HCT116 (cell line): ENCODE results near the gene CXCL13. TPM values are rescaled to one million over a fixed set of nuclear protein-coding genes. Genes with fewer than 3 reads are reported as not detected.

ENCODE experiments used
- ATAC-seq: fragments of 200-7000 bp; cut with Tn5 transposase; 2 replicates; pipeline ENCODE4 v1.9.1; 2020; ENCODE audit warnings: mild to moderate bottlenecking, moderate library complexity
- BruUV-seq: library from RNA; stranded (reverse); fragments of 400-500 nt; replicated peaks from 2 replicates; lab custom pipeline; 2021; lab: Mats Ljungman, UMichigan
- CTCF ChIA-PET: fragments of 300-600 bp; sonication (Branson Sonifier 250); formaldehyde crosslinking; loops from one replicate; lab custom pipeline; 2021; ENCODE audit warnings: antibody characterized with exemption; lab: Charles Lee
- POLR2A ChIA-PET: fragments of 300-600, 350-600 bp; sonication (Branson Sonifier 250); formaldehyde crosslinking; loops from one replicate; lab custom pipeline; 2021; ENCODE audit warnings: antibody characterized with exemption; lab: Charles Lee
- RAD21 ChIA-PET, 2 experiments: fragments of 300-600 bp; sonication (Branson Sonifier 250); formaldehyde crosslinking; loops; one replicate each; lab custom pipeline; 2023; ENCODE audit warnings: low total read pairs in 2 of 2; ENCODE audit not compliant: uncharacterized antibody in 2 of 2, unreplicated experiment in 2 of 2, low non-redundant PET in 1 of 2; lab: Charles Lee
- DNase-seq: peaks from one replicate; pipeline ENCODE4 v3.0.0-alpha.2; 2010; ENCODE audit warnings: low read depth, low spot score
- H2AFZ ChIP-seq: fragments of 200-600 bp; shearing (Covaris generic), sonication (generic); 2 replicates; pipeline ENCODE4 v1.6.1; 2017; ENCODE audit warnings: low read depth, mixed run types, mixed read lengths, antibody characterized with exemption, low read length; ENCODE audit not compliant: poor library complexity, severe bottlenecking
- H3K27ac ChIP-seq: 2 replicates; pipeline ENCODE4 v1.5.1; 2012; ENCODE audit warnings: low read depth, low read length
- H3K27me3 ChIP-seq: fragments of 200-600 bp; sonication (generic); 2 replicates; pipeline ENCODE4 v1.6.1; 2016; ENCODE audit warnings: mixed run types, low read length, mixed read lengths; ENCODE audit not compliant: insufficient read depth
- H3K36me3 ChIP-seq, 2 experiments: fragments of 200-500 bp in 1 of 2; fragments of 200-600 bp in 1 of 2; sonication (Bioruptor generic) in 1 of 2; sonication (generic) in 1 of 2; 2 replicates each; pipeline versions ENCODE4 v1.5.1 to v1.6.1; 2014 to 2016; ENCODE audit warnings: low read length in 2 of 2, inconsistent platforms in 1 of 2, mixed read lengths in 1 of 2, mixed run types in 1 of 2; ENCODE audit not compliant: insufficient read depth in 2 of 2, control insufficient read depth in 1 of 2
- H3K4me1 ChIP-seq, 2 experiments: fragments of 200-600 bp in 1 of 2; sonication (generic) in 1 of 2; 2 replicates each; pipeline versions ENCODE4 v1.5.1 to v1.6.1; 2012 to 2017; ENCODE audit warnings: low read length in 2 of 2, inconsistent platforms in 1 of 2, mild to moderate bottlenecking in 1 of 2, mixed read lengths in 1 of 2, mixed run types in 1 of 2, moderate library complexity in 1 of 2; ENCODE audit not compliant: insufficient read depth in 2 of 2, control insufficient read depth in 1 of 2
- H3K4me2 ChIP-seq: fragments of 200-600 bp; sonication (generic); 2 replicates; pipeline ENCODE4 v1.6.1; 2017; ENCODE audit warnings: mixed run types, low read length, mixed read lengths
- H3K4me3 ChIP-seq, 2 experiments: fragments of 200-600 bp in 1 of 2; sonication (generic) in 1 of 2; replicated peaks in 1 of 2; 2 replicates each; pipeline ENCODE4 v1.5.1; 2011 to 2016; ENCODE audit warnings: low read length in 2 of 2, control low read depth in 1 of 2, low read depth in 1 of 2, mild to moderate bottlenecking in 1 of 2, mixed read lengths in 1 of 2, mixed run types in 1 of 2
- H3K79me2 ChIP-seq: fragments of 200-600 bp; sonication (generic); 2 replicates; pipeline ENCODE4 v1.6.1; 2017; ENCODE audit warnings: mild to moderate bottlenecking, mixed run types, low read length, moderate library complexity, mixed read lengths; ENCODE audit not compliant: insufficient read depth
- H3K9ac ChIP-seq: fragments of 200-600 bp; sonication (generic); 2 replicates; pipeline ENCODE4 v1.6.1; 2016; ENCODE audit warnings: low read length, mixed read lengths
- H3K9me2 ChIP-seq: fragments of 200-600 bp; sonication (generic), shearing (Covaris generic); 2 replicates; pipeline ENCODE4 v1.6.1; 2017; ENCODE audit warnings: mixed run types, mild to moderate bottlenecking, moderate library complexity; ENCODE audit not compliant: insufficient read depth
- H3K9me3 ChIP-seq, 2 experiments: fragments of 200-500 bp in 1 of 2; fragments of 200-600 bp in 1 of 2; sonication (Bioruptor generic) in 1 of 2; sonication (generic) in 1 of 2; 2 replicates each; pipeline ENCODE4 v1.6.1; 2014 to 2017; ENCODE audit warnings: low read length in 2 of 2, mixed read lengths in 2 of 2, inconsistent platforms in 1 of 2, low read depth in 1 of 2, mild to moderate bottlenecking in 1 of 2, mixed run types in 1 of 2, moderate library complexity in 1 of 2; ENCODE audit not compliant: control insufficient read depth in 1 of 2, insufficient read depth in 1 of 2
- H4K20me1 ChIP-seq: fragments of 200-600 bp; sonication (generic), shearing (Covaris generic); 2 replicates; pipeline ENCODE4 v1.6.1; 2017; ENCODE audit warnings: mixed run types, mild to moderate bottlenecking, moderate library complexity; ENCODE audit not compliant: insufficient read depth
- CBX3 ChIP-seq: IDR thresholded peaks from 2 replicates; pipeline ENCODE4 v1.6.1; 2012; ENCODE audit warnings: low read depth
- CEBPB ChIP-seq: IDR thresholded peaks from 2 replicates; pipeline ENCODE4 v1.6.1; 2012; ENCODE audit warnings: low read depth
- EGR1 ChIP-seq: IDR thresholded peaks from 2 replicates; pipeline ENCODE4 v1.6.1; 2012; ENCODE audit warnings: low read depth
- ELF1 ChIP-seq: IDR thresholded peaks from 2 replicates; pipeline ENCODE4 v1.6.1; 2012; ENCODE audit warnings: low read depth, borderline replicate concordance
- EZH2phosphoT487 ChIP-seq: fragments of 200-600 bp; IDR thresholded peaks from 2 replicates; pipeline ENCODE4 v1.6.1; 2018; ENCODE audit warnings: antibody characterized with exemption, borderline replicate concordance
- FOSL1 ChIP-seq: IDR thresholded peaks from 2 replicates; pipeline ENCODE4 v1.6.1; 2012; ENCODE audit warnings: low read depth
- JUND ChIP-seq: IDR thresholded peaks from 2 replicates; pipeline ENCODE4 v1.6.1; 2012
- POLR2A ChIP-seq: IDR thresholded peaks from 2 replicates; pipeline ENCODE4 v1.7.0; 2011; ENCODE audit warnings: borderline replicate concordance; ENCODE audit not compliant: insufficient read depth, insufficient read length; ENCODE audit errors: extremely low read depth
- POLR2AphosphoS5 ChIP-seq: IDR thresholded peaks from 2 replicates; pipeline ENCODE4 v1.6.1; 2011; ENCODE audit warnings: mild to moderate bottlenecking, low read depth, low read length, moderate library complexity
- RAD21 ChIP-seq: IDR thresholded peaks from 2 replicates; pipeline ENCODE4 v1.6.1; 2012; ENCODE audit warnings: low read depth, mild to moderate bottlenecking
- SIN3A ChIP-seq: IDR thresholded peaks from 2 replicates; pipeline ENCODE4 v1.6.1; 2012; ENCODE audit warnings: low read depth
- SRF ChIP-seq: IDR thresholded peaks from 2 replicates; pipeline ENCODE4 v1.6.1; 2012; ENCODE audit warnings: low read depth
- TCF7L2 ChIP-seq: IDR thresholded peaks from 2 replicates; pipeline ENCODE4 v1.7.0; 2011; ENCODE audit warnings: borderline replicate concordance, inconsistent platforms; ENCODE audit not compliant: insufficient read depth, insufficient read length; ENCODE audit errors: extremely low read depth
- YY1 ChIP-seq: IDR thresholded peaks from 2 replicates; pipeline ENCODE4 v1.6.1; 2011; ENCODE audit warnings: low read length, low read depth, moderate library complexity, mild to moderate bottlenecking; ENCODE audit not compliant: insufficient replicate concordance; ENCODE audit errors: extremely low read depth
- ZFX ChIP-seq: fragments of 450-650 bp; IDR thresholded peaks from 2 replicates; pipeline ENCODE4 v1.6.1; 2017
- ZNF274 ChIP-seq: fragments of 200-500 bp; sonication (Bioruptor generic); IDR thresholded peaks from 2 replicates; pipeline ENCODE4 v1.6.1; 2014; ENCODE audit warnings: mild to moderate bottlenecking, low read depth, low read length, inconsistent platforms
- intact Hi-C: fragments of 100-400 bp; cut with micrococcal nuclease; formaldehyde crosslinking; loops from 2 replicates; pipeline ENCODE4 v1.10.0; 2022
- total RNA-seq: library from RNA; stranded (reverse); gene quantifications from one replicate; pipeline ENCODE4 v1.2.1, GENCODE V29; 2021; ENCODE audit not compliant: unreplicated experiment
- TF ChIP-seq, protein P1 (sequence below): IDR thresholded peaks from 2 replicates; pipeline ENCODE4 v1.6.1; 2012
- TF ChIP-seq, protein P2 (sequence below), 3 experiments: fragments of 200-600 bp in 1 of 3; sonication (generic) in 1 of 3; IDR thresholded peaks in 2 of 3; conservative IDR thresholded peaks in 1 of 3; 2 replicates each; pipeline ENCODE4 v1.5.1; 2012 to 2017; ENCODE audit warnings: low read depth in 2 of 3, low read length in 2 of 3, antibody characterized with exemption in 1 of 3, borderline replicate concordance in 1 of 3, control low read depth in 1 of 3, mild to moderate bottlenecking in 1 of 3, mixed read lengths in 1 of 3, mixed run types in 1 of 3, moderate library complexity in 1 of 3; ENCODE audit not compliant: insufficient read depth in 1 of 3
- TF ChIP-seq, protein P3 (sequence below): IDR thresholded peaks from 2 replicates; pipeline ENCODE4 v1.6.1; 2011; ENCODE audit warnings: mild to moderate bottlenecking, low read length, moderate library complexity; ENCODE audit not compliant: insufficient replicate concordance; ENCODE audit errors: extremely low read depth
- TF ChIP-seq, protein P4 (sequence below): IDR thresholded peaks from 2 replicates; pipeline ENCODE4 v1.6.1; 2012; ENCODE audit warnings: low read depth

The CXCL13 gene
- total RNA-seq, 1 experiment from 2014 or later: not detected

DNA sequence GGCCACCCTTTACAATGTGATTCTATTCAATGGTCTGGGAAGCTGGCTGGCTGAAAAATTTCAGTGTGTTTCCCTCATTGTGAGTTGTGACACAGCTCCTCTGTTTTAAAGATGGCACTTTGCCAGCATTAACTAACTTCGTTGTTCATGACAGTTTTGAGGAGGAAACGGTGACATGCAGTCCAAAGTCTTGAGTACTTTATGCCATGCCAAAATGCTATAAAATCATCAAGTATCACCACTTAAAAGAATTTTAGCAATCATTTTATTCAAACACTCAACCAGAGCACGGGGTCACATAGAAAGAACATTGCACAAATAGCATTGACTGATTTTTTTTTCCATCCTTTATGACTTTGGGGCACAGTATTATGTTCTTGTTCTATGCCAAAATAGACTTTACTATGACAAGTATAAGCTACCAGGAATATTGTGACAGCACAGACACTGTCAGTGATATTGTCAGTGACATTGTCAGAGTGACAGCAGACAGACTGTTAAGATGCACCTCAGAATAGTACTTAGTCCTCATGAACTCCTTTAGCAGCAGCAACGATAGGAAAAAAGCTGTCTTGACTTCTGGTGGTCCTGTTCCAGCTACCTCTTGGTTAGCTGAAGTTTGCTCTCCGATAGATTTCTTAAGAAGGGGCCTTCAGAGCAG lies 46.7 kb downstream of the CXCL13 start:
- no peak for ATAC-seq
- ChIA-PET CTCF (no interaction called here), RAD21 (no interaction called here), POLR2A (no interaction called here)
- no peaks in the 10 kb centered on the region for H3K27me3 ChIP-seq
- no peak for DNase-seq
- no peak overlapping the region for H3K4me3 ChIP-seq
- H3K36me3 ChIP-seq: no peaks in the 10 kb centered on the region
- BruUV-seq: no TSS peak
- no peak overlapping the region for H3K9ac ChIP-seq
- no peak overlapping the region for H2AFZ ChIP-seq
- H3K79me2 ChIP-seq: no peaks in the 10 kb centered on the region
- no peaks in the 10 kb centered on the region for H4K20me1 ChIP-seq
- intact Hi-C loops: no loop called here
- no peak overlapping the region for H3K4me2 ChIP-seq
- TF ChIP-seq EZH2phosphoT487: no peak
- no peak for TF ChIP-seq CBX3
- TF ChIP-seq CEBPB: no peak
- no peak for TF ChIP-seq TCF7L2
- no peak for TF ChIP-seq JUND
- TF ChIP-seq SIN3A: no peak
- TF ChIP-seq YY1: no peak
- TF ChIP-seq ELF1: no peak
- TF ChIP-seq, protein P1, sequence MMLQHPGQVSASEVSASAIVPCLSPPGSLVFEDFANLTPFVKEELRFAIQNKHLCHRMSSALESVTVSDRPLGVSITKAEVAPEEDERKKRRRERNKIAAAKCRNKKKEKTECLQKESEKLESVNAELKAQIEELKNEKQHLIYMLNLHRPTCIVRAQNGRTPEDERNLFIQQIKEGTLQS: no peak
- TF ChIP-seq, protein P2, sequence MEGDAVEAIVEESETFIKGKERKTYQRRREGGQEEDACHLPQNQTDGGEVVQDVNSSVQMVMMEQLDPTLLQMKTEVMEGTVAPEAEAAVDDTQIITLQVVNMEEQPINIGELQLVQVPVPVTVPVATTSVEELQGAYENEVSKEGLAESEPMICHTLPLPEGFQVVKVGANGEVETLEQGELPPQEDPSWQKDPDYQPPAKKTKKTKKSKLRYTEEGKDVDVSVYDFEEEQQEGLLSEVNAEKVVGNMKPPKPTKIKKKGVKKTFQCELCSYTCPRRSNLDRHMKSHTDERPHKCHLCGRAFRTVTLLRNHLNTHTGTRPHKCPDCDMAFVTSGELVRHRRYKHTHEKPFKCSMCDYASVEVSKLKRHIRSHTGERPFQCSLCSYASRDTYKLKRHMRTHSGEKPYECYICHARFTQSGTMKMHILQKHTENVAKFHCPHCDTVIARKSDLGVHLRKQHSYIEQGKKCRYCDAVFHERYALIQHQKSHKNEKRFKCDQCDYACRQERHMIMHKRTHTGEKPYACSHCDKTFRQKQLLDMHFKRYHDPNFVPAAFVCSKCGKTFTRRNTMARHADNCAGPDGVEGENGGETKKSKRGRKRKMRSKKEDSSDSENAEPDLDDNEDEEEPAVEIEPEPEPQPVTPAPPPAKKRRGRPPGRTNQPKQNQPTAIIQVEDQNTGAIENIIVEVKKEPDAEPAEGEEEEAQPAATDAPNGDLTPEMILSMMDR (IDR thresholded peaks at IDR 0.05 in 2 of 3, conservative IDR thresholded peaks at IDR 0.05 in 1 of 3; ENCODE audit: borderline replicate concordance in 1 of 3, insufficient read depth in 1 of 3, low read depth in 2 of 3, low read length in 2 of 3): no peak
- no peak for TF ChIP-seq RAD21
- no peak for TF ChIP-seq ZNF274
- no peak for TF ChIP-seq SRF
- TF ChIP-seq POLR2A: no peak
- TF ChIP-seq EGR1: no peak
- TF ChIP-seq, protein P3, sequence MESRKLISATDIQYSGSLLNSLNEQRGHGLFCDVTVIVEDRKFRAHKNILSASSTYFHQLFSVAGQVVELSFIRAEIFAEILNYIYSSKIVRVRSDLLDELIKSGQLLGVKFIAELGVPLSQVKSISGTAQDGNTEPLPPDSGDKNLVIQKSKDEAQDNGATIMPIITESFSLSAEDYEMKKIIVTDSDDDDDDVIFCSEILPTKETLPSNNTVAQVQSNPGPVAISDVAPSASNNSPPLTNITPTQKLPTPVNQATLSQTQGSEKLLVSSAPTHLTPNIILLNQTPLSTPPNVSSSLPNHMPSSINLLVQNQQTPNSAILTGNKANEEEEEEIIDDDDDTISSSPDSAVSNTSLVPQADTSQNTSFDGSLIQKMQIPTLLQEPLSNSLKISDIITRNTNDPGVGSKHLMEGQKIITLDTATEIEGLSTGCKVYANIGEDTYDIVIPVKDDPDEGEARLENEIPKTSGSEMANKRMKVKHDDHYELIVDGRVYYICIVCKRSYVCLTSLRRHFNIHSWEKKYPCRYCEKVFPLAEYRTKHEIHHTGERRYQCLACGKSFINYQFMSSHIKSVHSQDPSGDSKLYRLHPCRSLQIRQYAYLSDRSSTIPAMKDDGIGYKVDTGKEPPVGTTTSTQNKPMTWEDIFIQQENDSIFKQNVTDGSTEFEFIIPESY: no peak
- TF ChIP-seq ZFX: no peak
- TF ChIP-seq POLR2AphosphoS5: no peak
- TF ChIP-seq, protein P4, sequence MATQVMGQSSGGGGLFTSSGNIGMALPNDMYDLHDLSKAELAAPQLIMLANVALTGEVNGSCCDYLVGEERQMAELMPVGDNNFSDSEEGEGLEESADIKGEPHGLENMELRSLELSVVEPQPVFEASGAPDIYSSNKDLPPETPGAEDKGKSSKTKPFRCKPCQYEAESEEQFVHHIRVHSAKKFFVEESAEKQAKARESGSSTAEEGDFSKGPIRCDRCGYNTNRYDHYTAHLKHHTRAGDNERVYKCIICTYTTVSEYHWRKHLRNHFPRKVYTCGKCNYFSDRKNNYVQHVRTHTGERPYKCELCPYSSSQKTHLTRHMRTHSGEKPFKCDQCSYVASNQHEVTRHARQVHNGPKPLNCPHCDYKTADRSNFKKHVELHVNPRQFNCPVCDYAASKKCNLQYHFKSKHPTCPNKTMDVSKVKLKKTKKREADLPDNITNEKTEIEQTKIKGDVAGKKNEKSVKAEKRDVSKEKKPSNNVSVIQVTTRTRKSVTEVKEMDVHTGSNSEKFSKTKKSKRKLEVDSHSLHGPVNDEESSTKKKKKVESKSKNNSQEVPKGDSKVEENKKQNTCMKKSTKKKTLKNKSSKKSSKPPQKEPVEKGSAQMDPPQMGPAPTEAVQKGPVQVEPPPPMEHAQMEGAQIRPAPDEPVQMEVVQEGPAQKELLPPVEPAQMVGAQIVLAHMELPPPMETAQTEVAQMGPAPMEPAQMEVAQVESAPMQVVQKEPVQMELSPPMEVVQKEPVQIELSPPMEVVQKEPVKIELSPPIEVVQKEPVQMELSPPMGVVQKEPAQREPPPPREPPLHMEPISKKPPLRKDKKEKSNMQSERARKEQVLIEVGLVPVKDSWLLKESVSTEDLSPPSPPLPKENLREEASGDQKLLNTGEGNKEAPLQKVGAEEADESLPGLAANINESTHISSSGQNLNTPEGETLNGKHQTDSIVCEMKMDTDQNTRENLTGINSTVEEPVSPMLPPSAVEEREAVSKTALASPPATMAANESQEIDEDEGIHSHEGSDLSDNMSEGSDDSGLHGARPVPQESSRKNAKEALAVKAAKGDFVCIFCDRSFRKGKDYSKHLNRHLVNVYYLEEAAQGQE: no peak
- TF ChIP-seq FOSL1: no peak
- no peaks in the 10 kb centered on the region for H3K4me1 ChIP-seq
- no peaks in the 10 kb centered on the region for H3K9me3 ChIP-seq
- no peaks in the 10 kb centered on the region for H3K9me2 ChIP-seq
- H3K27ac ChIP-seq: no peak overlapping the region
